Measurements from ENCODE around the gene SMARCC2.

DNA sequence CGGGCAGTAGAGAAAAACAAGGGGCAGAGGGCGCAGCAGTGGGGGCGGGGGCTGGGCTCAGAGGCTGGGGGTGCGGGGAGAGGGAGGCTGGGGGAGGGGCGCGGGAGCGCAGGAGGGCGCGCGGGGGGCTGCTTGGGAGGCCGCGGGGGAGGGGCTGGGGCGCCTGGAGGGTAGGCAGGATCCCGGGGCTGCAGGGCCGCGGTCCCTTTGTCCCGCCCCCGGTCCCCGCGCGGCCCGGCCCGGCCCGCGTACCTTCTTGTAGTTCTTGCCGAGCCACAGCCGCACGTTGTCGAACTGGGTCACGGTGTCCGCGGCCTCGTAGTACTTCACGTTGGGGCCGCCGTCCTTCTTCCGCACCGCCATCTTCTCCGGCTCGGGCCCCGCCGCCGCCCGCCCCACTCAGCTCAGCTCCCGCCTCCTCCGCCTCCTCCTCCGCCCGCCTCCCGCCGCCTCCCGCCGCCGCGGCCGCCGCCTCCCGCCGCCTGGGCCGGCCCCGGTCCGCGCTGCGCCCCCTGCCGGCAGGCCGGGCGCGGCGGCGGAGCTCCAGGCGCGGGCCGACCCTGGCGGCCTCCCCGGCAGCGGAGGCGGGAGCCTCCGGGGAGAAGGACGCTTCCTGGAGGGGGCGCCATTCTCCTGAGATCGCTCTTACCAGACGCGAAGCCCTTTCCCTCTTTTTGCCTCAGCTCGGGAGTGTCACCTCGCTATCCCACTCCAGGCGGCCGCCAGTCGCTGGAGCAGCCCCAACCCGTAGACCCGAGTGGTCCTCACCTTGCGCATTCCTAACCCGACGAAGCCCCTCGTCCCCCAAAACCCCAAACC, at the start of gene SMARCC2:
- TF ChIP-seq, protein P1, sequence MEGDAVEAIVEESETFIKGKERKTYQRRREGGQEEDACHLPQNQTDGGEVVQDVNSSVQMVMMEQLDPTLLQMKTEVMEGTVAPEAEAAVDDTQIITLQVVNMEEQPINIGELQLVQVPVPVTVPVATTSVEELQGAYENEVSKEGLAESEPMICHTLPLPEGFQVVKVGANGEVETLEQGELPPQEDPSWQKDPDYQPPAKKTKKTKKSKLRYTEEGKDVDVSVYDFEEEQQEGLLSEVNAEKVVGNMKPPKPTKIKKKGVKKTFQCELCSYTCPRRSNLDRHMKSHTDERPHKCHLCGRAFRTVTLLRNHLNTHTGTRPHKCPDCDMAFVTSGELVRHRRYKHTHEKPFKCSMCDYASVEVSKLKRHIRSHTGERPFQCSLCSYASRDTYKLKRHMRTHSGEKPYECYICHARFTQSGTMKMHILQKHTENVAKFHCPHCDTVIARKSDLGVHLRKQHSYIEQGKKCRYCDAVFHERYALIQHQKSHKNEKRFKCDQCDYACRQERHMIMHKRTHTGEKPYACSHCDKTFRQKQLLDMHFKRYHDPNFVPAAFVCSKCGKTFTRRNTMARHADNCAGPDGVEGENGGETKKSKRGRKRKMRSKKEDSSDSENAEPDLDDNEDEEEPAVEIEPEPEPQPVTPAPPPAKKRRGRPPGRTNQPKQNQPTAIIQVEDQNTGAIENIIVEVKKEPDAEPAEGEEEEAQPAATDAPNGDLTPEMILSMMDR (conservative IDR thresholded peaks at IDR 0.05; ENCODE audit: low read depth, low read length) = peak; percentile 65
- no peak for TF ChIP-seq EZH2phosphoT487 (IDR thresholded peaks at IDR 0.05; ENCODE audit: borderline replicate concordance, low read length)
- no peak for TF ChIP-seq EZH2 (IDR thresholded peaks at IDR 0.05; ENCODE audit: low read length, unreplicated experiment)
